SU-DHL-6 (cell line): Measurements from ENCODE around the gene GPX3.

ENCODE experiments used
- EZH2phosphoT487 ChIP-seq: fragments of 200-600 bp; sonication (generic), shearing (Covaris generic); conservative IDR thresholded peaks from 2 replicates; pipeline ENCODE4 v1.6.1; 2018; ENCODE audit warnings: mild to moderate bottlenecking, antibody characterized with exemption, low read length, moderate library complexity, mixed read lengths
- TF ChIP-seq, protein P1 (sequence below): fragments of 200-600 bp; sonication (generic); IDR thresholded peaks from one replicate; pipeline ENCODE4 v1.5.1; 2017; ENCODE audit warnings: antibody characterized with exemption, mild to moderate bottlenecking, low read length, moderate library complexity; ENCODE audit not compliant: insufficient read depth, poor library complexity, severe bottlenecking

GRCh38 chr5:151039665-151040064 is 19.3 kb downstream of the GPX3 start:
- TF ChIP-seq, protein P1, sequence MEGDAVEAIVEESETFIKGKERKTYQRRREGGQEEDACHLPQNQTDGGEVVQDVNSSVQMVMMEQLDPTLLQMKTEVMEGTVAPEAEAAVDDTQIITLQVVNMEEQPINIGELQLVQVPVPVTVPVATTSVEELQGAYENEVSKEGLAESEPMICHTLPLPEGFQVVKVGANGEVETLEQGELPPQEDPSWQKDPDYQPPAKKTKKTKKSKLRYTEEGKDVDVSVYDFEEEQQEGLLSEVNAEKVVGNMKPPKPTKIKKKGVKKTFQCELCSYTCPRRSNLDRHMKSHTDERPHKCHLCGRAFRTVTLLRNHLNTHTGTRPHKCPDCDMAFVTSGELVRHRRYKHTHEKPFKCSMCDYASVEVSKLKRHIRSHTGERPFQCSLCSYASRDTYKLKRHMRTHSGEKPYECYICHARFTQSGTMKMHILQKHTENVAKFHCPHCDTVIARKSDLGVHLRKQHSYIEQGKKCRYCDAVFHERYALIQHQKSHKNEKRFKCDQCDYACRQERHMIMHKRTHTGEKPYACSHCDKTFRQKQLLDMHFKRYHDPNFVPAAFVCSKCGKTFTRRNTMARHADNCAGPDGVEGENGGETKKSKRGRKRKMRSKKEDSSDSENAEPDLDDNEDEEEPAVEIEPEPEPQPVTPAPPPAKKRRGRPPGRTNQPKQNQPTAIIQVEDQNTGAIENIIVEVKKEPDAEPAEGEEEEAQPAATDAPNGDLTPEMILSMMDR, result no peak
- no peak for TF ChIP-seq EZH2phosphoT487
